Activated CD4-positive, alpha-beta T cell treated with anti-CD3 and anti-CD28 coated beads for 4 hours (primary cell): ENCODE measurements around the gene CRABP2.

Source experiments
- DNase-seq, 2 donors: peaks; one replicate each; pipeline ENCODE4 v3.0.0-alpha.2; 2020

The CRABP2 gene

DNA sequence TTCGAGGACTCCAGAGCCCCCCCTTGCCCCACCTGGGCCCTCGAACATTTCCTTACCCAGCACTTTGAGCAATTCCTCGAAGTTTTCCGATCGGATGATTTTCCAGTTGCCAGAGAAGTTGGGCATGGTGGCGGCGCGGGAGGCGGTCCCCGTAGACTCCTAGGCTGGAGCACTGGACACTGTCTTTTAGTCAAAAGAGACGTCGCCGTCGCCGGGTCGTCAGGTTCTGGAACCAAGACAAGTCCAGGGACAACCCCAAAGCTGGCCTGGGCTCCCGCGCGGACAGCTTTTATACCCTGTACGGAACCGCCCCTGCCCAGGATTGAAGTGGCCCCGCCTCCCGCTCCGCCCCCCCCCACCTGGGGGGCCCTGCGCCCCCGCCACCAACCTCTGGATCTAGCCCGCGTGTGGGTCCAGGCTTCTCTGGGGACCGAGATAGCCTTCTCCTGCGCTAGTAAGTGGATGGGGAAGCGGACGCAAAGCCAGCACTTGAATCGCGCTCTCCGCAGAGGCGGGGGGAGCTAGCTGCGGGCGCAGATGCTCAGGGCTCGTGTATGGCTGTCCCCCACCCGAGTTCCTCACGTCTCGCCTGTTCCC, at the start of gene CRABP2:
TSS of gene CRABP2 (minus strand) at position 263 of the 597 bp plus-strand sequence. CDS start at position 126, 137 bp downstream.
- DNase-seq: peak in 1 of 2 donors; percentile 28

DNA sequence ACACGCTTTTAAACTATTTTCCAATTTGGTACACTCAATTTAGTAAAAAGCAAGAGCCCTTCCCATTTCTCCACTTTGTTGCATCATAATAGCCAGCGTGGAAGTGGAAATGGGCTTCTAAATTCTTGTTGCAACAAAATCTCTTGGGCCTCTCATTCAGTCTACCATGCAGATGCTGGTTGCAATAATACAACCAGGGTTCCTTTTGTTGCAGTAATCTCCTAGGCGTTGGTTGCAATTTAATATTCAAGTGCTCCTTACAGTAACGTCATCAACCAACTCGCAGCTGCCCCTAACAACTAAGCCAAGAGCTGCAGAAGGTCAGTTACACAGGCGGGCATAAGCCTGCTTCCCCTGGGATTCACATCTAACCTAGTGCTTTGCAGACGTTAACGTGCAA, 48.8 kb upstream of the CRABP2 start:
- no peak for DNase-seq

DNA sequence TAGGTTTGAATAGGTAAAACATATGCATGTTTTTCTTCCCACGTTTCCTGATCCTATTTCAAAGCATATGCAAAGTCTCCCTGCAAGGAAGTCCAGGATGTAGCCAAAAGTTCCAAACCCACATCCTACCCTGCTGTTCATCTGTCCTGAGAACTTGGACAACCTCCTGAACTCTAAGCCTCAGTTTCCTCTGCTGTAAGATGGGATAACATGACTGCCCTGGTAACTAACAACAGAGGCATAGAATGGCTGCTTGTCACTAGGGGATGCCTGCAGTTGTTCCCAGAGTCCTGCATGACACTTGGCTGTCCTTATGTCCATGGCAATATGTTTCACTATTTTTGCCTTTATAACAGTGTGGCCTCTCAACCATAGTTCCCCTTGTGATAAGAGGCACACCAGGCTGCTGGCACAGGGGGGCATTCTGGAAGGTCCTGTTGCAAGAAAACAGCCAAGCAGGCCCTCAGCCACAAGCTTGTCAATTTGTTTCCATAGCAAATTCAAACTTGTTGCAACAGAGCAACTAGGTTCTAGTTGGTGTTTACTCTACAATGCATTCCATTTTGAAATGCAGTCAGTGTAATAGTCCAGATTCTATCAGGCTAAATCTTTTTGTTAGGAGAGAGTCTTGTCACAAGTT, 47.6 kb upstream of the CRABP2 start:
- no peak for DNase-seq

DNA sequence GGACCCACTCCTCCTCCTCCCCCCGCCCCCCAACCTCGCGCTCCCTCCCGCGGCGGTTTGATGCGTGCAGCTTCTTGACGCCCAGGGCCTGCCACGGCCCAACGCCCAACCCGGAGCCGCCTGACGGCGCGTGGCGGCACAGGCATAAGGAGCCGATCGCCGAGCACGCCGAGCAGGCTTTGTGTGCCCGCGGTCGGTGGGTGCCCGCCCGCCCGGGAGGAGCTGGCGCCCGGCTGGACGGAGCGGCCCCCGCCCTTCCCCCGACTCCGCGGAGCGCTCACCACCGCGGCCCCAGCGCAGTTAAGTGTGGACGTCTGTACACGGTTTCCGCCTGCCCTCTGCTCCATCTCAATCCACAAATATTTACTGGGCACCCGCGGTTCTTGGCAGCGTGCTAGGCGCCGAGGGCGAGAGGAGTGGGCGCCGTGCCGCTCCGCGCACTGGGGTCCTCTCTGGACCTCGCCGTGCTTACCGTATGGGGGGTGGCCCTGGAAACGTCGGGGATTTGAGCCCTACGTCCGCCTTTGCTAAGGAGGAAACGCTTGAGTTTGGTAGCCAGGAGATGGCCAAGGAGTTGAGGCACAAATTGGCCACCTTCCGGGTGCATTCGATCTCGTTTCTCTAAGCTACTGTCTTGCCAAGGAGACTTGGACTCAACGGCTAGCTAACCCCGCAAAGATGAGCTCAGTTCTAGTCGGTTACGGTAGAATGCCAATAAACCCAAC, 46.5 kb upstream of the CRABP2 start:
- DNase-seq: peak; percentile 97 to 98

DNA sequence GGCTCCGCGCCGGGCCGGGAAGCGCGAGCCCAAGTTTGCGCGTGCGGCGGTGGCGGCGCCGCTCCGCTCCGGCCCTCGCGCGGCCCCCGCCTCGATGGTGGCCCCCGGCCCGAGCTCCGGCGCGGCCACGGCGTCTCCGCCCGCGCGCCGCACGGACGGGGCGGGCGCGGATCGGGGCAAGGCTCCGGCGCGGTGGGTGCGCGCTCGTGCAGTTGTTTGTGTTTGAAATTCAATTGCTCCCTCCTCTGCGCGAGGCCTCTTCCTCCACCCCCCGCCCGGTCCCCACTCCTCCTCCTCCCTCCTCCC, 46.0 kb upstream of the CRABP2 start, which contains the start of gene HDGF:
TSS of gene HDGF (minus strand) at position 225 of the 306 bp plus-strand sequence. CDS start 246 bp downstream, outside the sequence.
- DNase-seq: no peak

DNA sequence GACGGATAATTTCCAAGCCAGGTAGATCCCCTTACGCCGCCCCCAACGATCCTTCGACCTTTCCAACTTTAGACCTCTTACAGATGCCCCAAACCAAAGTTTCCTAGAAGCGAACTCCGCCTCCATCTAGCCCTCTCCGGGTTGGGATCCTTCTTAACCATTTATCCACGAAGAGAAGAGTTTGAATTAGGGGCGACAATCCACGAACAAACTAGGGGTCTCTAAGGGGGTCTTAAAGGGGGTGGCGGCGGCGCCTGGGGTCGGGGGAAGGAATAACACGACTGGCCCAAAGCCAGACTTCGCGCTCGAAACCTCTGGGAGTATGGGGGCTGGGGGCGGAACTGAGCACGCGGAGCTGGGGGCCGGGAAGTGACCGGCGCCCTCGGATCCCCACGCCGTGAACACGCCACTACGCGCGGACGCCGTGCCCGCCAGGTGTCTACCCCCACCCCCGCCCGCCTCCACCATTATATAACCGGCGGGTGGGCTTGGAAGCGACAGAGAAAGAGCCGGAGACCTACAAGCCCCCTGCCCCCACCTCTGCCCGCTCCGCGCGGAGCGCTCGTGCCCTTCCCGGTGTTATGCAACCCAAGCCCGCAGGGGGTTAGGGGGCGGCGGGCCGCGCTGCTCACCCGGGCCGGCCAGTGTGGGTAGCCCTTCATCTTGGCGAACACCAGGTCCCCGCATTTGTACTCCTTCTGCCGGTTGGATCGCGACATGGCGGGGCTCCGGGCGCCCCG, 45.5 kb upstream of the CRABP2 start:
- DNase-seq: peak; percentile 38 to 40

DNA sequence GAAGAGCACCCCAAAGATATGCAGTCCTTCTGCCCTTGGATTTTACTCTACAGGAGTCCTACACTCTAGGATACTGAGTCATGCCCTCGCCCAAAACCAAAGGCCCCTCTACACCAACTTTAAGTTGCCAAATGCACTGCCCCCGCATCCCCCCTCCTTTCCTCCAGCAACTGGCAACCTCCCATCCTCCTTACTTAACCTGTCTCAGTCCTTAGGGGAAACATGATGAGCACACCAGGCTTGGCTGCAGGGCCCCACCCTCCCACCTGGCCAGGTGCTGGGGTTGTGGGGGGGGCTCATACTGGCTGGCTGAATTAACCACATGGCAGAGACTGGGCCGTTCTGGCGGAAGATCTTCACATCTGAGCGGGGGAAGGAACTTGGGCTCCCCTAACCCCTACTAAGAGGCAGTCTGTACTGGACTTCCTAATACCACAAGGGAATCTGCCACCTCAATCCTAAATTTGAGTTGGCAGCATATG, 44.8 kb upstream of the CRABP2 start:
- peak; percentile 49 to 61 for DNase-seq

DNA sequence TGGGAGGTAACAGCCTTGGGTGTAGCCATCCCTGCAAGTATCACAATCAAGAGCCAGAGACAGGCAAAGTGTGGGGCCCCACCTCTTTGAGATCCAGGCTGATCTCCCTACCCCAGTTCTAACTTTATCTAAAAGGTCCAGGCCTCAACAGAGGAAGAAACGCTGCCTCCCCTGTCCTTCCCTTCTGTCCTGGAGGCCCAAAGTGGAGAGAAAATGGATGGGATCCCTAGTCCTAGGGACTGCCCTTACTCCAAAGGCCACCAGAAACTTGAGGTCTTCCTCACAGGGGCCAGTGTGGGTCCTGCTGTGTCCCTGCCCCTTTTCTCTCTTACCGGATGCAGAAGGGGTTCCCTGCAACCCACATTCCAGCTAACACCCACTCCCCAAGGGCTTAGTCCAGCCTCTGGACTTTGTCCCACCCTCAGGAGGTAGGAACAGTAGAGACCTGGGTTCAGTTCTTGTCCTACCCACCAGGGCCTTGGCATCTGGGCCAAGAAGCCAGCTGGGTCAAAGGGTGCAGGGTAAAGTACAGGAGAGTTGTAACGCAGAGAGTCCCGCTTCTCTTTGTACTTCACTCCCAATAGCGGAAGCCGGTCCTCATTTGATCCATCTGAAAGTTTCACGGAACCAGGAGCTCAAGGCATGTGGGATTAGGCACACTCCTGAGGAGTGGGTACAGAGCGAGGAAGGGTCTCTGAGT, 44.2 kb upstream of the CRABP2 start:
- no peak for DNase-seq

DNA sequence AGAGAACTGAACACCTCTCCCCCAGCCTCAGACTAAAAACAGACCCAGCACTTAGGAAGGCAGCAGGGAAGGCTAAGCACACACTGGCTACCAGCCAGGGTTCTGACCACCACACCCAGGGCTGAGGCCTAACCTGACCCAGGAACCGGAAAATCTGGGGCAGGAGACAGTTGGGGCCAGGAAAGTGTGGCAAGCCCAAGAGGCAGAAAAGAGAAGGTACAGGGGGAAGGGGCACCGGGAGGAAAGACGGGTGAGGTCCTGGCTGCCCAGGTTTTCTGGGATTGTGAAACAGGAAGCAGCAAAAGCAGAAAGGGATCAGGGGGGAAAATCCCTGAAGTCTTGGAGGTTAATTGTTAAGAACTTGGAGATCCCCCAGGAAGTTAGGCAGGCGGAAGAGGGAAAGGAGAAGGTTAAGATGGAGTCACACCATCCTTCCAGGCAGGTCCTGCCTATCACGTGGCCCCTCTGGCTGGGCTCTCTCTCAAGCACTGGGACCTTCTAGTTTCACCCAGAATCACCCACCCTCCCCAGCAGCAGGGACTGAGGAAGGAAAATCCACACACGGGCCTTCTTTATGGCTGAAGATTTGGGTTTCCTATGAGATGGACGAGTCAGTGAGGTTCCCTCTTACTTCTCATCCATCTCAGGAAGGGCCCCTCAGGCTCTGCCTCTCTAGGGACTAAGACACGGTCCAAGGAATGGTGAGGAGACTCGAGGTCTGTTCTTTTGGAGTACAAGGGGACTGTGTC, 43.5 kb upstream of the CRABP2 start:
- no peak for DNase-seq

DNA sequence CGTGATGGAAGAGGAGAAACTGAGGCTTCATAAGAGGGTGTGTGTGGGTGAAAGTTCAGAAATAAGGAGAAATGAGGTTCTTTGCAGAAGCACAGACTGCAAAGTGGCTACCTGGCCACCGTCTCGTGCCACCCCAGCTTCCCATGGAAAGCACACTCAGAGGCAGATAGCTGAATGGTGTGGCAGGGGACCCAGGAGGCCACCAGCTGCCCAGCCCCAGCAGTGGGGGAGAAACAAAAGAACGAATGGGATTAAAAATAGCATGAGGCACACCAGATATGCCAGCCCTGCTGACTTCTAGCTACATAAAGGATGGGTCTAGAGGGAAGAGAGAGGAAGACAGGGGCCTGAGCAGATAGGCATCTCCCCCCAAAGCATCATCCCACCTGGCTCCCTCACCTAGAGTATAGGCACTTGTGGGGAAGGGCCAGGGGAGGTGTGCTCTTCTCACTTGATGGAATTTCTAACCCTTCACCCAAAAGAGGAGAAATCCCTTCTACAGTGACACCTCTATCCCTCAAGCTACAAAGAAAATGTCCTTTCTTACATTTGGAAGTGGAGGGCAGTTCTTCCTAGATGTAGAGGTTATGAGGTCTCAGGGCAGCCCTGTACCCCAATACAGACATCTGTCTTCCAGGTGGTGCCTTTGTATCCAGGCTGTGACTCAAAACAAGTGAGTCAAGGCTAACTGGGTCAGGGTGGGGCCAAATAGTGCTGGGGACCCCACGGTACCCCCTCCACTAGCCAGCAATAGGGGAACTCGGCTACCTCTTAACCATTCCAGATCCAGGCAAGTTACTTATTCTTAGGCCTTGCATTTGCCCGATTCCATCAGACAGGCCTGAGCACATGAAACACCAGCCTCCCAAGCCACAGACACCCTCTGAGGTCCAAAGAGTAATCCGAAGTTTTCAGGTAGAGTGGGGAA, 42.6 kb upstream of the CRABP2 start:
- DNase-seq: no peak

DNA sequence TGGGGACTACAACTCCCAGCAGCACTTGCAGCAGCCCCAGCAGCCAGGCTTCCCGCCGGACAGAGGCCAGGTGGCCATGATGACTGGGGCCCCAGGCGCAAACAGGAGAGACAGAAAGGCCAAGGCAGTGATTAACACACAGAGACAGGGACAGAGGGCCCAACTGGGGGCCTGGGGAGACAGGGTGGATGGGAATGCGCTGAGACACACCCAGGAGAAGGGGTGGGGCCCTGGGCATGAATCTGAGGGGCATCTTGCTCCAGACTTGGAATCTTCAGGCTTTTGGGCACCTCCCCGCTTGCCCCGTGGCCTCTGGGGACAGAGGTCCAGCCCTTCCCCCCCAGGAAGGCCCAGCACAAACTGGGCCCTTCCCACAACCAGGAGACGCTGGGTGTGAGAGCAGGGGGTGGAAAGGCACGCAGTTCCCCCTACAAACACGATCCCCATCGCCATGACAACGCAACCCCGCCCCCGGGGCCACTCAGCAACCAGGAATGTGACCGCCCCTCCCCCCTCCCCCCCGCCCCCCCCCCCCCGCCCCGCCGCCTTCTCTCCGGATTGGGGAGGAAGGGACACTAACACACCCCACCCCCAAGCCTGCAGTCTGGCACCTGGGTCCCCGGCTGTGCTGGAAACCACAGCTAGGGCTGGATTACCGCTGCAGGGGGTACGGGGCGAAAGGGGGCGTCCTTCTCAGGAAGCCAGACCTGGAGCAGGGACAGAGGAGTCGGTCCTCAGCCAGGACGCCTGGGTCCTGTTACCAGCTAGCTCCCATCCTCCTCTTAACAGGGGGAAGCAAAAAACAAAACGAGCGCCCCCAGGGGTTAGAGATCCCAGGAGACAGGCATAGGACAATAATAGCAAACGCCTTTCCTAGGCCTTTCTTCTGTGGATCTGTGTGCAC, 41.6 kb upstream of the CRABP2 start:
- peak; percentile 43 to 58 for DNase-seq

DNA sequence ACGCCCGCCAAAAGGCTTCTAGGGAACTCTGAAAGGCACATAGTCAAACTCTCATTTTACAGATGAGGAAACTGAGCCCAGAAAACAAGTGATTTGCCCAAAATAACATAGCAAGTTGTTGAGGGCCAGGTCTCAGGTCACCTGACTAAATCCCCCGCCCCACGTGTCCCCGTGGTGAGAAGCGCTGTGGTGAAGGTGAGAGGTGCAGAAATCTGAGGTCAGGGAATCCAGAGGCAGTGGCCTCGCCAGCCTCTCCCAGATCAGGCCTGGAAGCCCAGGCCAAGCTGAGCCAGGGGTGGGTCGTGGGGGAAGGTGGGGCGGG, 41.0 kb upstream of the CRABP2 start:
- no peak for DNase-seq

DNA sequence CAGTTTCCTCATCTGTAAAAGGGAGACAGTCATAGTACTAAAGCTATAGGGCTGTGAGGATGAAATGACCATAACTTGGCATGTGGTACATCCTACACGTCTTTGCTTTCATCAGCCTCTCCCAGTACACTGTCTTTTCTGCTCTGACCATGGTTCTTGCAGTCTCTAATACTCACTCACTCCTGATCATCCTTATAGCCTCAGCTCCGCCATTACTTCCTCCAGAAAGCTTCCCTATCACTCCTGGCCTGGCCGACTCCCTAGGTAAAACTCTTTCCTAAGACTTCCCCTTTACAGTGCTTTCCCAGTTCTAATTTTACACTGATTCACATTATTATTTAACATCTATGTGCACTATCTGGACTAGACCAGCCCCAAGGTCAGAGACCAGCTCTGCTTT, 40.5 kb upstream of the CRABP2 start:
- no peak for DNase-seq

DNA sequence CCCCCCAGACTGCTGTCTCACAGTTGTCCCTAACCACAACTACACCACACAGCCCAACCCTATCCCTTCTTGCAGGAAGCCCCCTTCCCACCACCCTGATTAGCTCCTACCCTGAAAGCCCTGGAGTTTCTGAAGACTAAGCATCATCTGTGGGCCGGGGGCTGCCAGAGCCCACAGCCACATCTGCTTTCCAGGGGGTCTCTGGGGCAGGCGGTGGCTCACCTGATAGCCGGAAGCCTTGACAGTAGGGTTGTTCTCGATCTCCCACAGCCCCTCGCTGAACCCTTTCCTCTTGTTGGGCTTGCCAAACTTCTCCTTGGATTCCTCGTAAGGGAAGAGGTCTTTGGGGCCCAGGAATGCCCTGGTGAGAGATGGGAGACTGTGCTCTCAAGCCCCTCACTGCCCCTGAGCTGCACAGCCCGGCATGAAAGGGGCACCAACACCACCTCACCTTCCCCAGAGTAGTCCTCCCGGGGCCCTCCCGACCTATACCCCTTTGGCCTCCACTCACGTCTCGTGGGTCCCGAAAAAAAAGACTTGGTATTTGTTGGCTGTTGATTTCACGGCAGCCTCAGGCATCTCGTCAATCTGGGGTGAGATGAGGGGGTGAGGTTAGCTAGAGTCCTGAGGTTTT, 39.5 kb upstream of the CRABP2 start:
- no peak for DNase-seq

DNA sequence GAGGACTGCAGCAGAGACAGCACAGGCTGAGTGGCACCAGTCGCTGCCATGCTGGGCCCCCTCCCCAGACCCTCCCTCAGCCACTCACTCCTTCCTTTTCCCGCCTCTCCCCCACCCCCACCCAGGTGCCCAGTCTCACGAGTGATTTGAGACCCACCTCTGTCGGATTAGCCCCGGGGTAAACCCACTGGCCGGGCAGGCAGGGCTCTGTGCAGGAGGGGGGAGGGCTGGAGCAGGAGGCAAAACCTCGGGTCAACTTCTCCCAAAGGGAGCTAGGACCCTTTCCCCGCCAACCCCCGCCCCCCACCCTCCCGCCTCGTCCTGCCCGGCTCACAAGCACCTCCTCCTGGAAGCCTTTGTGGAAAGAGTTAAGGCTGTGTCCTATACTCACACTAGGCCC, 39.0 kb upstream of the CRABP2 start:
- no peak for DNase-seq

DNA sequence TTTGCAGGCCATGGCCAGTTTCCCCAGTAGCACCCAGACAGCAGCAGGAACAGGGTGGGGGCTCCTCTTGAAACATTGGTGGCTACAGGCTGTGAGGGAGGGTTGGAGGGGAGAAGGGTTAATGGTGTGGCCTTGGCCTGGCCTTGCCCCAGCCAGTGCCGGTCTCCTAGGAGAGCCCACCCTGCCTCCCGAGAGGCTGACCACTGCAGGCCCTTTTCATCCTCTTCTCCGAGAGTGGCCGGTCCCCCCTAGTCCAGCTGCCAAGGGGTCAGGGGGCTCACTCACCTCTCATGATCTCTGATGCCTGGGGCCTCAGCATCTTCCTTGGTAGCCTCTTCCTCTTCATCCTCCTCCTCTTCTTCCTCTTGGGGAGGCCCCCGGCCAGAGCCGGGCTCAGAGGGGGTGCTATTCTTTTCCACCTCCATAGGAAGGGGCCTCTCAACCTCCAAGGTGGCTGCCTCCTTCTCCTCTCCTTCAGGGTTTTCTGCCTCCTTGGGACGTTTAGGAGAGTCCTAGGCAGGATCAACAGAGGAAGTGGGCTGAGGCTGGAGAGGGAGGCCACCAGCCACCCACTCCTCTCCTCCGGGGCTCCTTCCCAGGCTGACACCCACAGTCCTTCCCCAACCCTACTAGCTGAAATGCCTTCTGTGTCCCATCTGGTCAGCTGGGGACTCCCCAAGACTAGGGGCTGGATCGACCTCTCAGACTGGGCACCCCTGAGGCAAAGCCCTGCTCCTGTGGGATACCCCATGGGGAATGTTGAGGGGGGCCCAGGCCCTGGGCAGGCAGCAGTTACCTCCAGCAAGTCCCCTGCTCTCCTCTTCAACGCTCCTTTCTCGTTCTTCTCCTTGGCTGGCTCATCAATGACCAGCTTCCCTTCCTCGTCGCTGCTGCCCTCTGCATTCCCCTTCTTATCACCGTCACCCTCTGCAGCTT, 38.3 kb upstream of the CRABP2 start:
- DNase-seq: no peak

DNA sequence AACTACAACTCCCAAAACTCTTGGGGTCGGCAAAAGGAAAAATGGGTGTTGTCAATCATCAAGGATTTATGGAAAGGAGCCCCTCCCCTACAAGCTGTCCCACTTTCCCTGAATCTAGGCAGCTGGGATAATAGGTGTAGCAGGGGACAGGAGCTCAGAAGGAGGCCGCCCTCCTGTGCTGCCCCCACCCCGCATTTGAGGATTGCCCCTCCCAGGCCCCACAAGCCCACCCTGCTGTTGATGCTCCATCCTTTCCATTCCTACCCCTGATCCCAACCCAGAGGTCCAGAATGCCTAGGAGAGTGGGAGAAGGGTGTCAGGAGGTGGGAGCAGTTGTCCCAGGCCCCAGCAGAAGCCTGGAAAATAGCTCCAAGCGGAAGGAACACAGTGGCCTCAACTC, 37.4 kb upstream of the CRABP2 start:
- no peak for DNase-seq

DNA sequence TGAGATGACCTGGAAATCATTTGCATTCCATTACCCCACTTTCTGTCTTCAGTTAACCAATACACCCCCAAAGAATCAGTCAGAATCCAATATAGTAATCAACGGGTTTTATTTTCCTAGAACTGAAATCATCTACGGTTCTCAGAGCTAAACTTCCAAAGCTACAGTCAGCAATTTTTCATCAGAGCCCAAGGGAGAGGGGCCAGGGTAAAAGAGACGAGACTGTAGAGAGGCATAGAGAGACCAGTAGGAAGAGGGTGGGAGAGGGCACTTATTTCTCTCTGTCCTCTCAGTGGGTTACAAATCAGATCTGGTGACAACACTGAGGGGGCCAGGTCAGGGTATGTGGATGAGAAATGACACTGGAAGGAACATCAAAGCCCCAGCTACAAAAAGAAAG, 36.6 kb upstream of the CRABP2 start:
- DNase-seq: no peak
